GM12801 (cell line): Measurements from ENCODE around the gene HS6ST2.

Source experiments
- TF ChIP-seq, protein P1 (sequence below): IDR thresholded peaks from one replicate; pipeline ENCODE4 v1.5.1; 2011; ENCODE audit warnings: control low read depth; ENCODE audit not compliant: insufficient read length; ENCODE audit errors: extremely low read depth

HS6ST2 gene

DNA sequence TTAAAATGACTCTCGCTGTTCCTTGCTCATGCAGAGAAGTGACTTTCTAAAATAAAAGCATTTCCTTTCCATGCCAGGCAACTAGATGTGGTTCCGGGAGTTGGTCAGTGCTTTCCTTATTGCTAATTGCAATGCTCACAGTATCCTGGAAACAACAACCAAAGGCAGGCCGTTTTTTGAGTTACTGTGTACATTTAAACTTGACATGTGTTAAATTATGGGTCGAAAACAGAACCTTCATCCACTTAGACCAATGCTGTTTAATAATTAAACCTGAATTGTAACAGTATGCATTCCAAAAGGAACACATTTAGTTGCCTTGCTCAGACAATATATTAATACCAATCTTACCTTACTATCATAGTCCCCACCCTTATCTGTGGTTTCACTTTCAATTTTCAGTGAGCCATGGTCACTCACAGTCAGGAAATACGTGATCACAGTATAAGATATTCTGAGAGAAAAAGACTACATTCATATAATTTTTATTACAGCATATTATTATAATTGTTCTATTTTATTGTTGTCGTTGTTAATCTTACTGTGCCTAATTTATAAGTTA is 102.6 kb downstream of the HS6ST2 start:
- TF ChIP-seq, protein P1, sequence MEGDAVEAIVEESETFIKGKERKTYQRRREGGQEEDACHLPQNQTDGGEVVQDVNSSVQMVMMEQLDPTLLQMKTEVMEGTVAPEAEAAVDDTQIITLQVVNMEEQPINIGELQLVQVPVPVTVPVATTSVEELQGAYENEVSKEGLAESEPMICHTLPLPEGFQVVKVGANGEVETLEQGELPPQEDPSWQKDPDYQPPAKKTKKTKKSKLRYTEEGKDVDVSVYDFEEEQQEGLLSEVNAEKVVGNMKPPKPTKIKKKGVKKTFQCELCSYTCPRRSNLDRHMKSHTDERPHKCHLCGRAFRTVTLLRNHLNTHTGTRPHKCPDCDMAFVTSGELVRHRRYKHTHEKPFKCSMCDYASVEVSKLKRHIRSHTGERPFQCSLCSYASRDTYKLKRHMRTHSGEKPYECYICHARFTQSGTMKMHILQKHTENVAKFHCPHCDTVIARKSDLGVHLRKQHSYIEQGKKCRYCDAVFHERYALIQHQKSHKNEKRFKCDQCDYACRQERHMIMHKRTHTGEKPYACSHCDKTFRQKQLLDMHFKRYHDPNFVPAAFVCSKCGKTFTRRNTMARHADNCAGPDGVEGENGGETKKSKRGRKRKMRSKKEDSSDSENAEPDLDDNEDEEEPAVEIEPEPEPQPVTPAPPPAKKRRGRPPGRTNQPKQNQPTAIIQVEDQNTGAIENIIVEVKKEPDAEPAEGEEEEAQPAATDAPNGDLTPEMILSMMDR, result no peak

DNA sequence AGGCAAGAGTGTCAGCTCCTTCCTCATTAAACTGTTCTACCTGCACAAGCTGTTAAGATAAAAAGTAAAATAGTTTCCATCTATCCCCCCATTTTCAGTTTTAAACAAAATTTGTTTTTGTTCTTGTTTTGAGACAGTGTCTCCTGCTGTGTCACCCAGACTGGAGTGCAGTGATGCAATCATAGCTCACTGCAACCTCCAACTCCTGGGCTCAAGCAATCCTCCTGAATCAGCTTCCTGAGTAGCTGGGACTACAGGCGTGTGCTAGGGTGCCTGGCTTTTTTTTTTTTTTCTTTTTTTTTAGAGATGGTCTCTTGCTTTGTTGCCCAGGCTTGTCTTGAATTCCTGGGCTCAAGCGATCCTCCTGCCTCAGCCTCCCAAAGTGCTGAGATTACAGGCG is 105.4 kb downstream of the HS6ST2 start:
- TF ChIP-seq, protein P1, result no peak

DNA sequence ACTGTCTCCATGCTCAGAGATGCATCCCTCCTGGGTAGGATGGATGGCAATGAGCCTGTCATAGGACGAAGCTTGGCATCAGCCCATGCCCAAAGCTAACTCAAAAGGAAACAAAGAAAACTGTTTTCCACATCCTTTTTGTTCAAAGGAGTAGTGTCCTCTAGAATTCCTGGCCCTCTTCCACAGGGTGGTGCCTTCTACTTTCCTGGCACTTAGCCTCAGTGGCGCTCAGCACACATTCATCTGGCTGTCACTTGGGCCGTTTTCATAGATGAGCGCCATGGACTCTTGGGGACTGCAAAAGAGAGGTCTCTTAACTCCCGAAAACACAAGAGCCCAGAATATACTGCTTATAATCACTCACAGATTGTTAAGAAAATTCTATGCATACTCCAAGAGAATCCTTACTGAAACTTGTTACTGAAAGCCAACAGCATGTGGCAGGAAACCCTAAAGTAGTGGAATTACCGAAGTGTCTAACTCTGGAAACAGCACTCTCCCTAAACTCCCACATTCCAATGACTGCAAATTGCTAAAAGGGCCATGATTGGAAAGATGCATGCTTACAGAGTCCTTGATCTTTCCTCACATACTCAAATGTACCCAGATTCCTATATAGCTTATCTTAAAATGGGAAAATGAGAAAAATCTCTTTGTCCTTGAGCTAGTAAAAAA is 110.0 kb downstream of the HS6ST2 start:
- TF ChIP-seq, protein P1, result no peak

DNA sequence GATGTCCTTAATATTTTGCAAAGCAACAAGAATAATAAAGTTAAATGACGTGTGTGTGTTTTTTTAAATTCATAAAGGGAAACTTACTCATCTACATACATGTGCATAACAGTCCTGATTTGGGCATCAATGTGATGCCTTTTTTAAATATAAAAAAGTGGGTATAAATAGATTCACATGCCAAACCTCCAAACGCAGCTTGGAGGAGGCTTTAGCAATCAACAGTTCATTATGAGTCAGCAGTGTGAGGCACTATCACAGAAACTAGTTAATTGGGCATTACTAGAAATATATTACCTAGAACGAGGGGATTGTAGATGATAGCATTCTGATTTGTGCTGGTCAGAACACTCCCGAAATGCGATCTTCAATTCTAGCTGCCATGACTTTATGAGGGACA is 115.1 kb downstream of the HS6ST2 start:
- TF ChIP-seq, protein P1, result no peak

DNA sequence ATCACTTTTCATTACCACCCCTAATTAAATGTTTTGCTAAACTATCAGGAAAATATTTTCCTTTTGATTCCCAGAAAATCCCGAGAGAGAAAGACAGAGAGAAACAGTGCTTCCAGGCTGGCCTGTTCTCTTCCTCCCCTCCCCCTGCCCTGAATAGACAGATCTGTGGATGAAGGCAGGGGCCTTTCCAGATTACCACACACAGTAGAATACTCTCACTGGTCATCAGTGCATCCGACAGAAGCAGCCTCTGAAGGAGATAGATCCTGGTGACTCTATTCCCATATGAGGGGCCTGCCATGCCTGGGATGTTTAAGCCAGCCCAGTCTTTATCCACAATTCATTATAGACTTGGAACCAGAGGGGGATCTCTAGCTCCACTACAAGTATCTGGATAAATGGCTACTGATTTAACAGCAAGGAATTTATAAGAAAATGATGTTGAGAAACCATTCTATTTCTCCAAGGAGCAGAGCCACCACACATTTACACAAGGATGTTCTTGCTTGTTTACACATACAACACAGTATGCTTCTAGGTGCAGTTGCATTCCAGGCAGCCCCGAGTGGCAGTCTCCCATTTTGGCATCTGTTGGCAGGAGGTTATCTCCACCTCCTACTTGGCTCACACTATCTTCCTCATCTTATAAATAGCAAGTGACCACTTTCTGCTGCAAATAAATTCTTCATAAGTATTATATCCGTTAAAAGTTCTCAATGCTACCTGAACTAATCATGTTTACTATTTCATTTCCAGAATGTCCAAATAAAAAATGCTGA is 115.8 kb downstream of the HS6ST2 start:
- TF ChIP-seq, protein P1, result no peak

DNA sequence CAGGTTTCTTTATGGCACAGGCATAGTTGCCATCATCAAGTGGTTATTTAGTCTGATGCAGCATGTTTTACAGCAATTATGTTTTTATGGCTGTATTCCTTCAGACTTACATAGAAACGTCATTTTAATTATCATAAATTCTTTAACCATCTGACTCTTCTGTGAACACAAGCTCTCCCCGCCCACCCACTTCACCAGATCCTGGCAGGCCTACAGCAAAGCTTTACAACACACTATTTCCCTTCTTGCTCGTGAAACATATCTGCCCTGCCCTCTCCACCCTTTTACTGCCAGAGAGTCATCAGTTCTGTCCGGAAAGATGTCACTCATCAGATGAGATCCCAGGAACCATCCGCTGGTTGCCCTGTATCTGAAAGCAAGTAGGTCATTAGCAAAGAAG is 120.5 kb downstream of the HS6ST2 start:
- TF ChIP-seq, protein P1, result no peak

DNA sequence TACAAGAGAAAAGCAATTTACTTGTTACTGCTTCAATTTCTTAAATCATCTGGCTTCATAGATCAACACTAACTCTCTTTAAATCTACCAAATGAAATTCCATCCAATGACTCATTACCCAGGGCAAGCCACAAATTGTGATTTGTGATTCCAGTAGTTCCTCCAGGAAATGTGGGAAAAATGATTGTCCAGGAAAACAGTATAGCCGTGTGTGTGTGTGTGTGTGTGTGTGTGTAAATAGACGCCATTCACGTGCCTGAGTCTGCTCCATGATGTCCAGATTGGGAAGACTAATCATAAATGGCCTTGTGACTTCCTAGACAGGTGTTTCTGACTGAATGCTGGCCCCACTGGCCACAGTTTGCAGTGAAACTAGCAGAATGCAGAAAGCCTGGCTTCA is 121.3 kb downstream of the HS6ST2 start:
- TF ChIP-seq, protein P1, result no peak
